WTC11 (cell line): ENCODE measurements around the gene PPP3CB. TPM values are rescaled to one million over a fixed set of nuclear protein-coding genes. Genes with fewer than 3 reads are reported as not detected.

Experiments
- ATAC-seq: fragments of 200-7000 bp; cut with Tn5 transposase; 2 replicates; pipeline ENCODE4 v1.10.0; 2021; ENCODE audit warnings: mild to moderate bottlenecking, moderate library complexity
- CTCF ChIA-PET: fragments of 300-600 bp; sonication (Branson Sonifier 250); formaldehyde crosslinking; loops from one replicate; lab custom pipeline; 2021; ENCODE audit warnings: antibody characterized with exemption; lab: Charles Lee
- POLR2A ChIA-PET: fragments of 350-600 bp; sonication (Branson Sonifier 250); formaldehyde crosslinking; loops from one replicate; lab custom pipeline; 2021; ENCODE audit warnings: antibody characterized with exemption; lab: Charles Lee
- DNase-seq: peaks from one replicate; pipeline ENCODE4 v3.0.0; 2021; ENCODE audit warnings: low spot score
- H3K27ac Mint-ChIP-seq: 2 replicates; pipeline ENCODE4 v1.8.0; 2021; ENCODE audit warnings: mixed read lengths
- H3K27me3 Mint-ChIP-seq: 2 replicates; pipeline ENCODE4 v1.8.0; 2021; ENCODE audit warnings: low read depth, mild to moderate bottlenecking, moderate library complexity, mixed read lengths
- H3K36me3 Mint-ChIP-seq: 2 replicates; pipeline ENCODE4 v1.8.0; 2021; ENCODE audit warnings: mixed read lengths
- H3K4me1 Mint-ChIP-seq: 2 replicates; pipeline ENCODE4 v1.8.0; 2022; ENCODE audit warnings: mixed read lengths
- H3K4me3 Mint-ChIP-seq: 2 replicates; pipeline ENCODE4 v1.8.0; 2021; ENCODE audit warnings: mild to moderate bottlenecking, moderate library complexity, mixed read lengths
- H3K9me3 Mint-ChIP-seq: 2 replicates; pipeline ENCODE4 v1.8.0; 2021; ENCODE audit warnings: mixed read lengths
- AR ChIP-seq: fragments of 250-450 bp; sonication (Bioruptor Pico); IDR thresholded peaks from 2 replicates; pipeline ENCODE4 v1.9.0; 2021; ENCODE audit warnings: mild to moderate bottlenecking
- ATF6 ChIP-seq: sonication (generic); formaldehyde crosslinking; IDR thresholded peaks from 2 replicates; pipeline ENCODE4 v1.8.1; 2023; ENCODE audit warnings: mild to moderate bottlenecking, missing genetic modification reagents
- CDX4 ChIP-seq: fragments of 250-450 bp; sonication (Bioruptor Pico); IDR thresholded peaks from 2 replicates; pipeline ENCODE4 v1.9.0; 2021; ENCODE audit warnings: moderate library complexity, mild to moderate bottlenecking, inconsistent platforms, borderline replicate concordance
- GABPB1 ChIP-seq: sonication (generic); formaldehyde crosslinking; IDR thresholded peaks from 2 replicates; pipeline ENCODE4 v1.8.1; 2023; ENCODE audit warnings: mild to moderate bottlenecking, missing genetic modification reagents
- HMGA2 ChIP-seq: fragments of 250-450 bp; sonication (Bioruptor Pico); IDR thresholded peaks from 2 replicates; pipeline ENCODE4 v1.4.0; 2021; ENCODE audit warnings: mild to moderate bottlenecking, moderate library complexity
- IRF2 ChIP-seq: sonication (generic); formaldehyde crosslinking; IDR thresholded peaks from 2 replicates; pipeline ENCODE4 v1.8.0; 2022; ENCODE audit warnings: low read depth, missing genetic modification reagents, borderline replicate concordance
- JAZF1 ChIP-seq: fragments of 250-450 bp; sonication (Bioruptor Pico); IDR thresholded peaks from 2 replicates; pipeline ENCODE4 v1.9.0; 2021; ENCODE audit warnings: moderate library complexity, mild to moderate bottlenecking, inconsistent platforms
- NFATC4 ChIP-seq: fragments of 250-450 bp; sonication (Bioruptor Pico); IDR thresholded peaks from 2 replicates; pipeline ENCODE4 v1.9.0; 2021; ENCODE audit warnings: mild to moderate bottlenecking
- PRRX2 ChIP-seq: fragments of 250-450 bp; sonication (Bioruptor Pico); IDR thresholded peaks from 2 replicates; pipeline ENCODE4 v1.8.0; 2021; ENCODE audit warnings: mild to moderate bottlenecking
- RELA ChIP-seq: sonication (generic); formaldehyde crosslinking; IDR thresholded peaks from 2 replicates; pipeline ENCODE4 v1.8.1; 2022; ENCODE audit warnings: missing genetic modification reagents, mild to moderate bottlenecking, borderline replicate concordance
- SMAD3 ChIP-seq: sonication (generic); formaldehyde crosslinking; IDR thresholded peaks from 2 replicates; pipeline ENCODE4 v1.8.0; 2022; ENCODE audit warnings: missing genetic modification reagents, mild to moderate bottlenecking, borderline replicate concordance
- TEAD4 ChIP-seq: sonication (generic); formaldehyde crosslinking; IDR thresholded peaks from 2 replicates; pipeline ENCODE4 v1.8.0; 2022; ENCODE audit warnings: mild to moderate bottlenecking, missing genetic modification reagents
- ZNF281 ChIP-seq: sonication (generic); formaldehyde crosslinking; IDR thresholded peaks from 2 replicates; pipeline ENCODE4 v1.8.0; 2023; ENCODE audit warnings: mild to moderate bottlenecking, missing genetic modification reagents
- ZNF317 ChIP-seq: sonication (generic); formaldehyde crosslinking; IDR thresholded peaks from 2 replicates; pipeline ENCODE4 v1.8.1; 2023; ENCODE audit warnings: low read depth, mild to moderate bottlenecking, moderate library complexity, missing genetic modification reagents, borderline replicate concordance
- ZNF423 ChIP-seq: fragments of 250-450 bp; sonication (Bioruptor Pico); IDR thresholded peaks from 2 replicates; pipeline ENCODE4 v2.1.2; 2022; ENCODE audit warnings: mild to moderate bottlenecking, moderate library complexity
- ZNF671 ChIP-seq: fragments of 250-450 bp; sonication (Bioruptor Pico); IDR thresholded peaks from 2 replicates; pipeline ENCODE4 v1.8.0; 2021; ENCODE audit warnings: mild to moderate bottlenecking
- total RNA-seq: library from RNA; stranded (reverse); gene quantifications from 3 replicates; pipeline ENCODE4 v1.2.3, GENCODE V29; 2021

The PPP3CB gene
- total RNA-seq, 1 experiment from 2014 or later, result 30.0 TPM

- TF ChIP-seq SMAD3 (no peak), AR (no peak), RELA (CRISPR knock-in tag) (no peak), HMGA2 (CRISPR knock-in tag) (no peak), ZNF317 (CRISPR knock-in tag) (no peak), NFATC4 (CRISPR knock-in tag) (no peak), JAZF1 (no peak), PRRX2 (CRISPR knock-in tag) (no peak), IRF2 (no peak), TEAD4 (CRISPR knock-in tag) (no peak)
- no peaks in the 10 kb centered on the region for H3K27me3 Mint-ChIP-seq
- H3K36me3 Mint-ChIP-seq, result no peaks in the 10 kb centered on the region
- peak overlapping the region; percentile 89 for H3K27ac Mint-ChIP-seq
- DNase-seq (peak; percentile 20), ATAC-seq (peak; percentile 3)
- H3K4me1 Mint-ChIP-seq, result peaks cover 32% of the 10 kb centered on the region
- ChIA-PET POLR2A (interaction anchor here (0.6 to 1.2 kb wide), 2 partner anchors 35 to 166 kb away, joined by 3 read pairs; partner anchors contain the start of gene DNAJC9), CTCF (interaction anchor here (0.6 to 1.2 kb wide), 2 partner anchors 71 to 334 kb away, joined by 3 to 4 read pairs; no protein-coding TSS in a partner anchor)
- peak overlapping the region; percentile 86 for H3K4me3 Mint-ChIP-seq
- no peaks in the 10 kb centered on the region for H3K9me3 Mint-ChIP-seq
Measured at GRCh38 chr10:73413108-73413527, 82.7 kb downstream of the PPP3CB start.

GRCh38 chr10:73410897-73411296 is 84.9 kb downstream of the PPP3CB start:
- ATAC-seq (no peak), DNase-seq (no peak)
- no peaks in the 10 kb centered on the region for H3K9me3 Mint-ChIP-seq
- no peak overlapping the region for H3K27ac Mint-ChIP-seq
- H3K4me1 Mint-ChIP-seq, result peaks cover 32% of the 10 kb centered on the region
- CTCF ChIA-PET, result interaction anchor here (1.7 kb wide), 1 partner anchor 13 kb away, joined by 4 read pairs; no protein-coding TSS in a partner anchor
- POLR2A ChIA-PET, result no interaction called here
- H3K36me3 Mint-ChIP-seq, result no peaks in the 10 kb centered on the region
- no peaks in the 10 kb centered on the region for H3K27me3 Mint-ChIP-seq
- TF ChIP-seq GABPB1 (CRISPR knock-in tag), result no peak
- TF ChIP-seq CDX4 (CRISPR knock-in tag), result no peak
- no peak for TF ChIP-seq SMAD3
- TF ChIP-seq ZNF671 (CRISPR knock-in tag), result no peak
- no peak for TF ChIP-seq ATF6 (CRISPR knock-in tag)
- no peak for TF ChIP-seq ZNF423 (CRISPR knock-in tag)
- no peak for TF ChIP-seq ZNF281
- no peak overlapping the region for H3K4me3 Mint-ChIP-seq
